Activated naive CD8-positive, alpha-beta T cell treated with anti-CD3 and anti-CD28 coated beads, Interleukin-2, amount 10 ng/mL, durations not matched to agents 7 days and 5 days (primary cell): ENCODE measurements around the gene SDCCAG8. TPM values are rescaled to one million over a fixed set of nuclear protein-coding genes. Genes with fewer than 3 reads are reported as not detected.

ENCODE experiments used
- ATAC-seq: fragments of 150-1000 bp; cut with Tn5 transposase; one replicate; pipeline ENCODE4 v1.10.0; 2021; ENCODE audit warnings: low read depth, moderate library complexity
- POLR2A ChIA-PET: fragments of 350-600 bp; sonication (Branson Sonifier 250); formaldehyde crosslinking; loops from one replicate; lab custom pipeline; 2021; ENCODE audit warnings: antibody characterized with exemption; lab: Charles Lee
- DNase-seq: peaks from one replicate; pipeline ENCODE4 v3.0.0; 2021
- H3K27ac Mint-ChIP-seq: one replicate; pipeline ENCODE4 v1.8.0; 2022; ENCODE audit warnings: mild to moderate bottlenecking, mixed read lengths
- H3K27me3 Mint-ChIP-seq: one replicate; pipeline ENCODE4 v1.8.0; 2022; ENCODE audit warnings: mild to moderate bottlenecking, moderate library complexity, mixed read lengths
- H3K36me3 Mint-ChIP-seq: one replicate; pipeline ENCODE4 v1.8.0; 2021; ENCODE audit warnings: mild to moderate bottlenecking, mixed read lengths
- H3K4me1 Mint-ChIP-seq: one replicate; pipeline ENCODE4 v1.8.0; 2021; ENCODE audit warnings: mixed read lengths
- H3K4me3 Mint-ChIP-seq: one replicate; pipeline ENCODE4 v1.8.0; 2022; ENCODE audit warnings: mild to moderate bottlenecking, moderate library complexity, mixed read lengths
- H3K9me3 Mint-ChIP-seq: one replicate; pipeline ENCODE4 v1.8.0; 2021; ENCODE audit warnings: mixed read lengths
- total RNA-seq, 2 experiments: library from RNA; stranded (reverse); gene quantifications; one replicate each; pipeline ENCODE4 v1.2.3, GENCODE V29; 2021

The SDCCAG8 gene
- total RNA-seq, 2 experiments from 2014 or later: 27.3 to 32.7 TPM

GRCh38 chr1:243311809-243312208 lies 56.0 kb downstream of the SDCCAG8 start:
- ATAC-seq: no peak
- Mint-ChIP-seq H3K4me1 (peaks cover 10% of the 10 kb centered on the region), H3K4me3 (no peak overlapping the region), H3K27ac (no peak overlapping the region), H3K27me3 (no peaks in the 10 kb centered on the region), H3K36me3 (peaks cover 28% of the 10 kb centered on the region), H3K9me3 (no peaks in the 10 kb centered on the region)
- DNase-seq: no peak
- POLR2A ChIA-PET: interaction anchor here (0.7 kb wide), 1 partner anchor 1606 kb away, joined by 4 read pairs; no protein-coding TSS in a partner anchor

GRCh38 chr1:243312952-243313634 lies 57.3 kb downstream of the SDCCAG8 start:
- Mint-ChIP-seq H3K9me3 (no peaks in the 10 kb centered on the region), H3K27me3 (no peaks in the 10 kb centered on the region), H3K27ac (no peak overlapping the region), H3K4me3 (no peak overlapping the region), H3K4me1 (peaks cover 10% of the 10 kb centered on the region), H3K36me3 (peaks cover 24% of the 10 kb centered on the region)
- ATAC-seq (no peak), DNase-seq (no peak)
- POLR2A ChIA-PET: no interaction called here

GRCh38 chr1:243313635-243314536 lies 58.0 kb downstream of the SDCCAG8 start:
- POLR2A ChIA-PET: no interaction called here
- Mint-ChIP-seq H3K27ac (no peak overlapping the region), H3K27me3 (no peaks in the 10 kb centered on the region), H3K4me1 (peaks cover 10% of the 10 kb centered on the region), H3K36me3 (peaks cover 18% of the 10 kb centered on the region), H3K4me3 (no peak overlapping the region), H3K9me3 (no peaks in the 10 kb centered on the region)
- no peak for DNase-seq
- ATAC-seq: no peak

- DNase-seq: no peak
- H3K4me1 Mint-ChIP-seq: peaks cover 12% of the 10 kb centered on the region
- no peaks in the 10 kb centered on the region for H3K9me3 Mint-ChIP-seq
- H3K36me3 Mint-ChIP-seq: peaks cover 24% of the 10 kb centered on the region
- H3K27me3 Mint-ChIP-seq: no peaks in the 10 kb centered on the region
- ATAC-seq: no peak
- POLR2A ChIA-PET: no interaction called here
- H3K27ac Mint-ChIP-seq: no peak overlapping the region
- no peak overlapping the region for H3K4me3 Mint-ChIP-seq
Observed at GRCh38 chr1:243315455-243315854, 59.6 kb downstream of the SDCCAG8 start.

- peaks cover 12% of the 10 kb centered on the region for H3K4me1 Mint-ChIP-seq
- H3K4me3 Mint-ChIP-seq: no peak overlapping the region
- H3K36me3 Mint-ChIP-seq: peaks cover 24% of the 10 kb centered on the region
- no peak overlapping the region for H3K27ac Mint-ChIP-seq
- DNase-seq (no peak), ATAC-seq (no peak)
- H3K9me3 Mint-ChIP-seq: no peaks in the 10 kb centered on the region
- no peaks in the 10 kb centered on the region for H3K27me3 Mint-ChIP-seq
- POLR2A ChIA-PET: no interaction called here
Observed at GRCh38 chr1:243315893-243316292, 60.1 kb downstream of the SDCCAG8 start.

- H3K4me3 Mint-ChIP-seq: no peak overlapping the region
- peaks cover 24% of the 10 kb centered on the region for H3K36me3 Mint-ChIP-seq
- H3K4me1 Mint-ChIP-seq: peaks cover 12% of the 10 kb centered on the region
- DNase-seq (no peak), ATAC-seq (no peak)
- no peaks in the 10 kb centered on the region for H3K9me3 Mint-ChIP-seq
- H3K27me3 Mint-ChIP-seq: no peaks in the 10 kb centered on the region
- POLR2A ChIA-PET: no interaction called here
- no peak overlapping the region for H3K27ac Mint-ChIP-seq
Observed at GRCh38 chr1:243316366-243316989, 60.6 kb downstream of the SDCCAG8 start.

GRCh38 chr1:243320224-243320623 lies 64.4 kb downstream of the SDCCAG8 start:
- H3K36me3 Mint-ChIP-seq: peaks cover 14% of the 10 kb centered on the region
- ATAC-seq: no peak
- peaks cover 7% of the 10 kb centered on the region for H3K4me1 Mint-ChIP-seq
- no peak for DNase-seq
- H3K9me3 Mint-ChIP-seq: no peaks in the 10 kb centered on the region
- H3K27ac Mint-ChIP-seq: no peak overlapping the region
- no peak overlapping the region for H3K4me3 Mint-ChIP-seq
- POLR2A ChIA-PET: no interaction called here
- no peaks in the 10 kb centered on the region for H3K27me3 Mint-ChIP-seq

GRCh38 chr1:243322326-243322725 lies 66.5 kb downstream of the SDCCAG8 start:
- POLR2A ChIA-PET: no interaction called here
- H3K9me3 Mint-ChIP-seq: no peaks in the 10 kb centered on the region
- H3K4me1 Mint-ChIP-seq: peaks cover 1% of the 10 kb centered on the region
- ATAC-seq: no peak
- peaks cover 10% of the 10 kb centered on the region for H3K36me3 Mint-ChIP-seq
- H3K27ac Mint-ChIP-seq: no peak overlapping the region
- no peak overlapping the region for H3K4me3 Mint-ChIP-seq
- no peak for DNase-seq
- no peaks in the 10 kb centered on the region for H3K27me3 Mint-ChIP-seq

GRCh38 chr1:243323491-243323890 lies 67.7 kb downstream of the SDCCAG8 start:
- Mint-ChIP-seq H3K9me3 (no peaks in the 10 kb centered on the region), H3K27ac (no peak overlapping the region)

GRCh38 chr1:243325305-243325890 lies 69.6 kb downstream of the SDCCAG8 start:
- no peak for ATAC-seq
- Mint-ChIP-seq H3K27ac (no peak overlapping the region), H3K4me3 (no peak overlapping the region), H3K9me3 (no peaks in the 10 kb centered on the region), H3K36me3 (no peaks in the 10 kb centered on the region), H3K4me1 (no peaks in the 10 kb centered on the region), H3K27me3 (no peaks in the 10 kb centered on the region)
- POLR2A ChIA-PET: no interaction called here
- no peak for DNase-seq

More at GRCh38 chr1:243323491-243323890, 67.7 kb downstream of the SDCCAG8 start:
- no peak for ATAC-seq
- Mint-ChIP-seq H3K4me3 (no peak overlapping the region), H3K36me3 (peaks cover 6% of the 10 kb centered on the region), H3K27me3 (no peaks in the 10 kb centered on the region), H3K4me1 (peaks cover 1% of the 10 kb centered on the region)
- POLR2A ChIA-PET: no interaction called here
- DNase-seq: no peak

GRCh38 chr1:243332440-243332839 lies 76.6 kb downstream of the SDCCAG8 start:
- POLR2A ChIA-PET: no interaction called here
- Mint-ChIP-seq H3K4me1 (no peaks in the 10 kb centered on the region), H3K4me3 (no peak overlapping the region), H3K27ac (no peak overlapping the region), H3K36me3 (peaks cover 25% of the 10 kb centered on the region), H3K27me3 (no peaks in the 10 kb centered on the region), H3K9me3 (no peaks in the 10 kb centered on the region)
- no peak for DNase-seq
- ATAC-seq: no peak

GRCh38 chr1:243335292-243335691 lies 79.5 kb downstream of the SDCCAG8 start:
- Mint-ChIP-seq H3K27me3 (no peaks in the 10 kb centered on the region), H3K9me3 (no peaks in the 10 kb centered on the region), H3K4me1 (no peaks in the 10 kb centered on the region), H3K36me3 (peaks cover 27% of the 10 kb centered on the region), H3K4me3 (no peak overlapping the region), H3K27ac (no peak overlapping the region)
- POLR2A ChIA-PET: no interaction called here
- ATAC-seq (no peak), DNase-seq (no peak)

GRCh38 chr1:243336163-243336562 lies 80.3 kb downstream of the SDCCAG8 start:
- Mint-ChIP-seq H3K27ac (no peak overlapping the region), H3K27me3 (no peaks in the 10 kb centered on the region), H3K4me3 (no peak overlapping the region), H3K36me3 (peaks cover 24% of the 10 kb centered on the region), H3K4me1 (no peaks in the 10 kb centered on the region), H3K9me3 (no peaks in the 10 kb centered on the region)
- POLR2A ChIA-PET: no interaction called here
- DNase-seq: no peak
- no peak for ATAC-seq
